ENCODE measurements around the gene AP5B1.

AP5B1 gene

GRCh38 chr11:65817312-65817834 lies 36.6 kb upstream of the AP5B1 start:
- peak overlapping the region; percentile 60 for H3K4me3 ChIP-seq (ENCODE audit: low read depth, low read length)
- no peak for DNase-seq (ENCODE audit: low read depth)
- TF ChIP-seq CTCF (IDR thresholded peaks at IDR 0.05; ENCODE audit: low read depth, low read length, missing control alignments) = no peak

GRCh38 chr11:65816696-65817095 lies 35.9 kb upstream of the AP5B1 start:
- no peak for TF ChIP-seq CTCF (IDR thresholded peaks at IDR 0.05; ENCODE audit: low read depth, low read length, missing control alignments)
- DNase-seq (ENCODE audit: low read depth) = no peak
- no peak overlapping the region for H3K4me3 ChIP-seq (ENCODE audit: low read depth, low read length)

GRCh38 chr11:65814986-65815565 lies 34.3 kb upstream of the AP5B1 start:
- no peak for TF ChIP-seq CTCF (IDR thresholded peaks at IDR 0.05; ENCODE audit: low read depth, low read length, missing control alignments)
- H3K4me3 ChIP-seq (ENCODE audit: low read depth, low read length) = no peak overlapping the region
- no peak for DNase-seq (ENCODE audit: low read depth)

GRCh38 chr11:65814131-65814985 lies 33.6 kb upstream of the AP5B1 start:
- H3K4me3 ChIP-seq (ENCODE audit: low read depth, low read length) = no peak overlapping the region
- TF ChIP-seq CTCF (IDR thresholded peaks at IDR 0.05; ENCODE audit: low read depth, low read length, missing control alignments) = no peak
- no peak for DNase-seq (ENCODE audit: low read depth)

GRCh38 chr11:65811764-65812475 lies 31.1 kb upstream of the AP5B1 start:
- no peak for TF ChIP-seq CTCF (IDR thresholded peaks at IDR 0.05; ENCODE audit: low read depth, low read length, missing control alignments)
- no peak overlapping the region for H3K4me3 ChIP-seq (ENCODE audit: low read depth, low read length)
- no peak for DNase-seq (ENCODE audit: low read depth)

GRCh38 chr11:65810046-65810868 lies 29.5 kb upstream of the AP5B1 start:
- no peak for TF ChIP-seq CTCF (IDR thresholded peaks at IDR 0.05; ENCODE audit: low read depth, low read length, missing control alignments)
- H3K4me3 ChIP-seq (ENCODE audit: low read depth, low read length) = no peak overlapping the region
- no peak for DNase-seq (ENCODE audit: low read depth)
